Effector CD8-positive, alpha-beta T cell (primary cell): Measurements from ENCODE around the gene PCYT1B.

Experiments
- DNase-seq: peaks from one replicate; lab custom pipeline; 2025; lab: John Stamatoyannopoulos, UW

Gene PCYT1B

DNA sequence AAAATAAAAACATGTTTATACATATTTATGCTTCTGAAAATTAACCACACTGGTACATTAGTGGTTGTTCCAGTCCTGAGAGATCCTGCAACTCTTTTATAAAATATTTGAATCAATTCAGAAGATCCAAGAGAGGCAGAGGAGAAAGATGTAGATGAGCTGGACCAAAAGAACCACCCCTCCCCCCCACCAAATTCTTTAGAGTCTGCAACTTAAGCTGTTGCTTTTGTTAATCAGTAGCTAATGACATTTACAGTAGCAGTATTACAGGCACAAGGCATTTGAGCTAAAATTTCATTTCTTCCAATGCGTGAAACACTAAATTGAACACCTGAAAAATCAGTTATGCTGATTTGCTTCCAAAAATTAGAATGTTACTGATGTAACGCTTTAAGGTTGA, 120.5 kb downstream of the PCYT1B start:
- no peak for DNase-seq

DNA sequence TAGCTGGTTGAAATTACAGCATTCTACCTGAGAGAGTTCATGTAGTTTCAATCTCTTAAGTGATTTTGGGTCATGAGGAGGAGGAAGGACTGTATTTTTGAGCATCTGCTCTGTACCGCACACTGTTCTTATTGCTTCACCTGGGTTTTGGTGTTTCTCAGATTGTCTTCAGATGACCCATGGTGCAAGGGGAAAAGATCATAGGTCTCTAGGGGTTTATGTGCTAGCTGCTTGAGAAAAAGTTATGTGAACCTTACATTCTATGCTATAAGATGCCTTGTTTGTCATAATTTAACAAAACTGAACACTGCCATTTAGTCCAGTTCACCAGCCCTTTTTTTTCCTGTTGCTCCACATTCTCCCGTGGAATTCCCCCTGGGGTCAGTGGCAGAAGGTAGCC, 121.7 kb downstream of the PCYT1B start:
- no peak for DNase-seq

DNA sequence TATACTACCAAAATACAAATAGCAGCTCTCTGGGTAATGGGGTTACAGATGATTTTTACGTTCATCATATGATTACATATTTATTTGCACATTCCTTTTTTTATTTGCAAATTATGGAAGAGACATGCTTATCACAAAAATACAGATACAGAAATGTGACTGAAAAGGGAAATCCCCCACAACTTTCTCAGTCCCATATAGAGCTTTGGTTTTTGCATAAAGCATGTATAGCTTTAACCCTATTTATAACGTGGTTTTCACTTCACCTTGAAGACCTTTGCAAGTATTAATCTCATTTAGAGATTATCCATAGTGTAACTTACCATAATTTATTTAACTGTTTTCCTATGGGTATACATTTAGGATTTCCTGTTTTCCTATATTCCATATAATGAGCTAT, 126.7 kb downstream of the PCYT1B start:
- no peak for DNase-seq

DNA sequence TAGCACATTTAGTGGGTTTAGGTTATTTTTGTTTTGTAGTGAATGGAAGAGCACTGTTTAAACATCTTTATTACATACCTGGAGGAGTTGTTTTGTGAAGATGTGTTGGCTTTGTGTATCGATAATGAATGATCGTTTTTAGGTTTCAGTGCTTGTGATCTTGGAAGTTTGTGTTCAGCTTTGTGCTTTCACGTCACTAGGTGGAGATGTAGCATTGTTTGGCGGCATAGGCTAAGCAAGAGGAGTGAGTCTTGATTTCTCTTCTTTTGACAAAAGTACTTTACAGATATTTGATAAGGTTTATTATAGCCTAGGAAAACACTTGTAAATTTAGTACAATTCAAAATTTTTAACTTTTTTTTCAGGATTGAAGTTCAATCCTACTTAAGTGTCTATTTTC, 131.7 kb downstream of the PCYT1B start:
- DNase-seq = no peak

DNA sequence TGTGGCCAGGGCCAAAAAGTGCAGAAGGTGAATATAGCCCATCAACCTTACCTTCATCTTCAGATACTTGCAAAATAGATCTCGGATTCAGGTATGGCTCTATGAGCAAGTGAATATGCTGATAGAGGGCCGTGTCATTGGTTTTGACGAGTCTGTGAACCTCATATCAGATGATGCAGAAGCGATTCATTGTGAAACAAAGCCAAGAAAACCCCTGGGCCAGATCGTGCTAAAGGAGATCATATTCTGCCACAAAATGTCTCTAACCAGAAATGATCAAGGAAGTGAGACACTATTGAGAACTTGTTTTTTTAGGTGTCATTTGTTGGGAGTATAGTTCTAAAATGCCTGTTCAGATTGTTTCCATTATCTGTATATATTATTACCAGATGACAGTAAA, 133.7 kb downstream of the PCYT1B start:
- no peak for DNase-seq

DNA sequence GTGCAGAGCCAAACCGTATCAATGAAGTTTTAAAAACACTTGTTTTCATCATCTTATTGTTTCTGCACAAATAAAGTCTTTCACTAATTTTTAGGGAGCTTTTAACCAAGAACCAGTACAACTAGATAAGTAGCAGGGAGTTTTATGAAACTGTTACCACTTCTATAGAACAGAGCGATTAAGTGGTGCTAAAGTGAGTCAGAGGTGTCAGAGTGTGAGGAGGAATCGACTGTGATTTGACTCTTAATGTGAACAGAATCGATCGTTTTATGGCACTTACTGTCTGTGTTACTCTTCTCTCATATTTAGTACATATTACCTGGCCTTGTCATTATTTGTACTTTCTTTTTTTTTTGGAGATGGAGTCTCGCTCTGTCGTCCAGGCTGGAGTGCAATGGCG, 138.8 kb downstream of the PCYT1B start:
- no peak for DNase-seq
